Cardiac septum (tissue), 1 donor: ENCODE measurements around the gene LUZP1. TPM values are rescaled to one million over a fixed set of nuclear protein-coding genes. Genes with fewer than 3 reads are reported as not detected.
"Not testable (repeated sequence)": the region's sequence is repeated elsewhere in the genome, so short reads cannot be mapped to it uniquely, and the experiment has no call there.

Experiments used
- DNase-seq: peaks from one replicate; pipeline ENCODE4 v3.0.0-alpha.2; 2020; ENCODE audit warnings: low spot score
- intact Hi-C: fragments of 100-400 bp; cut with DNase I; formaldehyde crosslinking; loops from one replicate; pipeline ENCODE4 v1.14.0; 2022
- total RNA-seq: library from RNA; stranded (reverse); fragmentation: NEBNext Ultra II Directional; extraction: Animal tissue kit (Norgen Biotek cat#: 25700); gene quantifications from one replicate; pipeline ENCODE4 v1.2.1, GENCODE V29; 2021
- donor health status: DM: no; HTN: no; CAD: no.

Gene LUZP1
- total RNA-seq, 1 donor from 2014 or later = 46.5 TPM

DNA sequence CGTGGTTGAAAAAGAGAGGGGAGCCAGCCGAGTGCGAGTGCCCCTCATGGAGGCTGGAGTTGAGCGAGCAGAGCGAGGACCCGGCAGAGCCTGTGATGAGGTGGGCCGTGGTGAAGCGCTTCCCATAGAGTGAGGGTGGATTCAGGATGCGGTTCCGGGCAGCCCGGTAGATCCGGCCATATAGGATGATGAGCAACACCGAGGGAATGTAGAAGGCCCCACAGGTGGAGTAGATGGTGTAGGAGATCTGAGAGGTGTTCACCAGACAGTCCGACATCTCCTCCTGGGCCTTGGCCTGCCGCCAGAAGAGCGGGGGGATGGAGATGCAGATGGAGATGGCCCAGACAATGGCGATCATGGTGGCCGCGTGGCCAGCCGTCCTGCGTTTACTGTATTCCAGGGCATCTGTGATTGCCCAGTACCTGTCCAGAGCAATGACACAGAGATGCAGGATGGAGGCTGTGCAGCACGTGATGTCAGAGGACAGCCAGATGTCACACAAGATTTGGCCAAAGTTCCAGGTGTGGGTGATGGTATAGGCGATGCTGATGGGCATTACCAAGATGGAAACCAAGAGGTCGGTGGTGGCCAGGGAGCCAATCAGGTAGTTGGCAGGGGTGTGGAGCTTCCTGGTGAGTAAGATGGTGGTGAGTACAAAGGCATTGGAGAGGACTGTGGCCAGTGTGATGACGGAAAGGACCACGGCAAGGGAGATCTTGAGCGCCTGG is 24.9 kb upstream of the LUZP1 start:
- intact Hi-C loops = no loop called here
- no peak for DNase-seq

DNA sequence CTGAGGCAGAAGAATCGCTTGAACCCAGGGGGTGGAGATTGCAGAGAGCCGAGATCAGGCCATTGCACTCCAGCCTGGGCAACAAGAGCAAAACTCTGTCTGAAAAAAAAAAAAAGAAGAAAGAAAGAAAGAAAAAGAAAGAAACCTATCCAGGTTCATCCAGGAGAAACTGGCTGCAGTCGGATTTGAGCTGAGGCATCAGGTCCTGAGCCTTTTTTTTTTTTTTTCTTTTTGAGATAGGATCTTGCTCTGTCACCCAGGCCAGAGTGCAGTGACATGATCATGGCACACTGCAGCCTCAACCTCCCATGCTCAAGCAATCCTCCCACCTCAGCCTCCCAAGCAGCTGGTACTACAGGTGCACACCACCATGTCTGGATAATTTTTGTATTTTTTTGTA is 22.5 kb upstream of the LUZP1 start:
- intact Hi-C loops = no loop called here
- DNase-seq = no peak

DNA sequence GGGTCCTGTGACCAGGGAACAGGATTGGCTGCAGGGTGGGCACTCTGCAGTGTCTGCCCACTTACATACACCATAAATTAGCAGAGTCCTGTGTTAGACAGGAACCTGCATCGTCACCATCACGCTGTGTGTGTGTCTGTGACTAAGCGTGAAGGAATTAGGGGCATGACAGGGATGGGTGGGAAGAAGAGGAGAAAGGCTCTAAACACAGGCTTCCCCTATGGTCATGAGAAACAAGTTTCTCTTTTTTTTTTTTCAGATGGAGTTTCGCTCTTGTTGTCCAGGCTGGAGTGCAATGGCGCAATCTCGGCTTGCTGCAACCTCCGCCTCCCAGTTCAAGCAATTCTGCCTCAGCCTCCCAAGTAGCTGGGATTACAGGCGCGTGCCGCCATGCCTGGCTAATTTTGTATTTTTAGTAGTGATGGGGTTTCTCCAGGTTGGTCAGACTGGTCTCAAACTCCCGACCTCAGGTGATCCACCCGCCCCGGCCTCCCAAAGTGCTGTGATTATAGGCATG is 20.3 kb upstream of the LUZP1 start:
- intact Hi-C loops, DNase-seq: not testable (repeated sequence)

DNA sequence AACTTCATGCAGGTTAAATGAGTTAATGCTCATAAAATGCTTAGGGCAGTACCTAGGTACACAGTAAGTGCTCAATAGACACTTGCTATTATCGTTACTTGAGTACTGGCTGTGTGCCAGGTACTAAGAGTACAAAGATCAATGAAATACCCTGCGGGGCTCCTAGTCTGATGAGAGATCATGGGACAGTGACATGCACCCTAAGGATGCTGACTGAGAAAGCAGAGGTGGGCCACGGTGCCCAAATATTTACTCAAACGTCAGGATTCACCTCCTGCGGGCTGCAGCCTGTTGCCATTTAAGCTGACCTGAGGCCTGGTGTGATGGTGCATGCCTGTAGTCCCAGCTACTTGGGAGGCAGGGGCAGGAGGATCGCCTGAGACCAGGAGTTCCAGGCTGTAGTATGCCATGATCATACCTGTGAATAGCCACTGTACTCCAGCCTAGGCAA is 19.8 kb upstream of the LUZP1 start:
- intact Hi-C loops = no loop called here
- DNase-seq = no peak

DNA sequence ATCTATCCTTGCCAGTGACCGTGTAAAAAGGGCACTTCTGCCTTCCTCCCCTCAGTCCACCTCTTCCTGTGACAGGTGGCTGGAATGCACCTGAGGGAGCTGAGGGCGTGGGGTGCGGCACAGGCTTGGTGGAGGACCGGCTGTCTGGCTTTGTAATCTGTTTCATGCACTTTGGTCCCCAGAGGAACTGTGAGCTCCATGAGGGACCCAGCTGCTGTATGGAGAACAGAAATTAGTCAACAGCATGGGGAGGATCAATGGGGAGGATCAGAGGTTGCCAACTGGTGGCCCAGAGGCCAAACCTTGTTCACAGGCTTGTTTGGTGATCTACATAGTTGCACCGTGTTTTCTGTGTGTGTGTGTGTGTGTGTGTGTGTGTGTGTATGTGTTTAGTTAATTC is 19.0 kb upstream of the LUZP1 start:
- intact Hi-C loops = no loop called here
- no peak for DNase-seq

DNA sequence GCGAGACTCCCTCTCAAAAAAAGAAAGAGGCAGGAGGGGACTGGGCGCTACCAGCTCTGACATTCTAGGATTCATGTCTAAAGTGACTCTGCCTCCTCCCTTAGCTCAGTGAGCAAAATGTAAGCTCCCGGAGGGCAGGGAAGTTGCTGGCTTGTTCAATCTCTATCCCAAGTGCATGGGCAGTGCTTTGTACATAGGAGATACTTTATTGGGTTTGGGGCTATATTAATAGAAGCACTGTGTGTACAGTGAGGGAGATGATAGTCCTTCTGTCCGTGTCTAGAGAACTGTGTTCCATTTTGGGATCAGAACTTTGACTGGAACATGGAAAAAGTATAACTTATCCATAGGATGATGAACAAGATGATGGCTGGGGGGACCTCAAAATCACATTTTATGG is 16.7 kb upstream of the LUZP1 start:
- DNase-seq = no peak
- intact Hi-C loops = loop anchor here (2.0 kb wide), 1 partner anchor 209 kb away; no protein-coding TSS in a partner anchor

DNA sequence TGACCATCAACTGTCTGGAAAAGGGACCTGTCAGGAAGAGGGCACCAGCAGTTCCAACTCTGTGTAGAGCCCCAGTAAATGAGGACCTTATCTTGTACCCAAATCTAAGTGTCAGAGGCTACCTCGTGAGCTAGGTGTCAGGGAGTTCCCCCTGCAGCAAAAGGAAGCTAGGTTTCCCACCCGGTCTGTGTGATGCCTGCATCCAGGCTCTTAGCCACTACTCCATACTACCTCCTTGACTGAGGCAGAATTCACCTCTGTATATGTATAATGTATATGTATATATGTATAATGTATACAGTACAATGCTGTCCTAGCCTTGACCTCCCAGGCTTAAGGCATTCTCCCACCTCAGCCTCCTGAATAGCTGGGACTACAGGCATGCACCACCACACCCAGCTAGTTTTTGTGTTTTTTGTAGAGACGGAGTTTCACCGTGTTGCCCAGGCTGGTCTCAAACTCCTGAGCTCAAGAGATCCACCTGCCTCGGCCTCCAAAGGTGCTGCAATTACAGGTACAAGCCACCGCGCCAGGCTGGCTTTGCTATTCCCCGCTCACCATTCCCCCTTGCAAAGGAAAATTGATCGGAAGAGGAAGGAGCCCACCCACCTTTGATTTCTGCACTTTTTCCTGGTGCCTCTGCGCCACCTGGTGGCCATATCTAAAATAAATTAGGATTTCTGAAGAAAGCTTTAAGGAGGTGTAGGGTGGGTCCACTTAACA is 15.7 kb upstream of the LUZP1 start:
- intact Hi-C loops = loop anchor here (1.0 to 2.0 kb wide), 2 partner anchors 86 to 208 kb away; no protein-coding TSS in a partner anchor
- no peak for DNase-seq

DNA sequence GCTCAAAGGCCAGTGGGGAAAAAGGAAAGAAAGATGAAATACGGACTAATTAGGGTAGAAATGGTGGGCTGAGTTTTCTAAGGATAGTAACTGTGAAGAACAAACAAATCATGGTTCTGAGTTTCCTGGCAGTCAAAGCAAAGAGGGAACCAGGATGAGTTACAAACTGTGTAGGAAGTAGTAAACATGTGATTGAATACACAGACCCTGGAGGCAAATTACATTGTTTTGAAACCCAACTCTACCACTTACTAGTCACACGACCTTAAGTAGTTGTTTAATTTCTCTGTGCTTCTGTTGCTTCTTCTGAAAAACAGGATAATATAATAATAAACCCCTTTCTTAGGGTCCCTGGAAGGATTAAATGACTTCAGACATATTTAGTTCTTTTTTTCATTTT is 11.2 kb upstream of the LUZP1 start:
- intact Hi-C loops = no loop called here
- no peak for DNase-seq

DNA sequence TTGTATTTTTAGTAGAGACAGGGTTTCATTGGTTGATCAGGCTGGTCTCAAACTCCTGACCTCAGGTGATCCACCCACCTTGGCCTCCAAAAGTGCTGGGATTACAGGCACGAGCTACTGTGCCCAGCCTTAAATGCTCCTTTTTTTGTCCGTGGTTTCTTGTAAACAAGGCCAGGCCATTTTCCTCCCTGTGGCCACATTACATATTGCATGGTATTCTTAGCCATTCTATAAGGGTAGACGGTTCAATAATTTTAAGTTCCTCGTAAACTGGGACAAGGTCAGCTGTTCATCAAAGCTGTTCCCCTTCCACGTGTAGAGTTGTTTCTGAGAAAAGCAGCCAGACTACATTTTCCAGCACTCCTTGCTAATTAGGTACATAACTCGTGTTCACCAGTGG is 10.3 kb upstream of the LUZP1 start:
- intact Hi-C loops = no loop called here

DNA sequence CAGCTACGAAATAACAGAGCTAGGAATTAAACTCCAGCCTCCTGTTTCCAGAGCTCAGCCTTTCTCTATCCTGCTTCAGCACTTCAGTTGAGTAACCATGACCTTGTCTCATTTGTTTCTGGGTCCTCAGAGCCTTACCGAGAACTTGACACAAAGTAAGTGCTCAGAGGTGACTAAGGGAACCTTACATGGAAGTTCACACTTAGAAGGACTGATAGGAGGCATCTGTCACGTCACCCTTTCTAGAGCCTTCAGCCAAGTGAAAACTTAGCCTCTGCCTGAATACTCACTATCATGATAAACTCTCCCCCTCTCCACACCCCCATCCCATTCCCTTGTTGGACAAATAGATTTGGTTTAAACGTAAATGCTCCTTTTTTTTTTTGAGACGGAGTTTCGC is 9.8 kb upstream of the LUZP1 start:
- intact Hi-C loops = no loop called here
- DNase-seq = no peak

More for the DNA sequence above, 10.3 kb upstream of the LUZP1 start:
- DNase-seq = no peak

DNA sequence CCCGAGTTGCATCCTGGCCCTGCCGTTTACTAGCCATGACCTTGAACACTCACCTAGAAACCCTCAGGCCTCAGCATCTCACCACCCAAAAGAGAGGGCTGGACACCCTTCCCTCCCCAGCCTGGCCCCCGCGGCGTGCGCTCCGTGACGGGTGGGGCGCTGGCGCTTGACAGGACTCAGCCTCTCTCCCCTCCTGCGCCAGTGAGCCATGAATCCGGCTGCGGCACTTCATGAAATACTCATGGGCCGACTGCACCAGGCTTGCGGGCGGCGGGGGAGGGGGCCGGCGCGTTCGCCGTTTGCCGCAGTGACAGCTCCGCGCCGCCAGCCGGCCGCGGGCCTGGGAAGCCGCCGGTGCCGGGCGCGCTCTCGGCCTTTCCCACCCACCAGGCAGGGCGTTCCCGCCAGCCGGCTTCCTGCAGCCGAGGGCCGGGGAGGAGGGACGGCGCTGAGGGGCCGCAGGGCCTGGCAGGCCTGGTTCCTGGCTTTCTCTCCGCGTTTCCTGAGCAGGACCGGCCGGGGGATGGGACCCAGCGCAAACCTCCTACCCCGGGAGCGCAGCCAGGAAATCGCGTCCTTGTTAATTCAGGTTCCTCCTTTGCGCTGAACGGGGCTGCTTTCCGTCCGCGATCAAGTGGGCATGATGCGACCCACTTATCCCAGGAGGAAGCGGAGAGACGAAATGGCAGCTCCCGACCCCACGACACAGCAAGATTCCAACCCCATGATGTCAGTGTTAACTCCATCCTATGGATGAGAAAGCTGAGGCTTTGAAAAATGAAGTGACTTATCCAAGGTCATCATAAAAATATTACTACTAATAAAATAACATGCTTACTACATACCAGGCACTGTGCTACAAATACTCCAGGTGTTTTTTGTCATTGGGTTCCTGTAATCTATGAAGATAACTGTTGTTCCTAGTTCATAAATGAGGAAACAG is 9.1 kb upstream of the LUZP1 start:
- intact Hi-C loops = no loop called here
- DNase-seq = peak; percentile 92

DNA sequence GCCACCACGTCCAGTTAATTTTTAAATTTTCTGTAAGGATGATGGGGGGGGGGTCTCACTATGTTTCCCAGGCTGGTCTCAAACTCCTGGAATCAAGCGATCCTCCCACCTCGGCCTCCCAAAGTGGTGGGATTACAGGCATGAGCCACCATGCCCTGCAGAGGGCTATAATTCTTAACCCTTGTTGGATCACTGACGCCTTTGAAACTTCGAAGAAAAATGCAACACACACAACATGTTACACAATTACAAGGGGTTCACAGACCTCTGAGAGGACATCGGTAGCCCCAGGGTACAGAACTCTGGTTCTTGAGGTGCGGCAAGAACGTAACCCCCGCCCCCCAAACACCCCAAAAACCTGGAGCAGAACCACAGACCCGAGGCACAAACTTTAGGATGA is 8.4 kb upstream of the LUZP1 start:
- intact Hi-C loops = no loop called here

DNA sequence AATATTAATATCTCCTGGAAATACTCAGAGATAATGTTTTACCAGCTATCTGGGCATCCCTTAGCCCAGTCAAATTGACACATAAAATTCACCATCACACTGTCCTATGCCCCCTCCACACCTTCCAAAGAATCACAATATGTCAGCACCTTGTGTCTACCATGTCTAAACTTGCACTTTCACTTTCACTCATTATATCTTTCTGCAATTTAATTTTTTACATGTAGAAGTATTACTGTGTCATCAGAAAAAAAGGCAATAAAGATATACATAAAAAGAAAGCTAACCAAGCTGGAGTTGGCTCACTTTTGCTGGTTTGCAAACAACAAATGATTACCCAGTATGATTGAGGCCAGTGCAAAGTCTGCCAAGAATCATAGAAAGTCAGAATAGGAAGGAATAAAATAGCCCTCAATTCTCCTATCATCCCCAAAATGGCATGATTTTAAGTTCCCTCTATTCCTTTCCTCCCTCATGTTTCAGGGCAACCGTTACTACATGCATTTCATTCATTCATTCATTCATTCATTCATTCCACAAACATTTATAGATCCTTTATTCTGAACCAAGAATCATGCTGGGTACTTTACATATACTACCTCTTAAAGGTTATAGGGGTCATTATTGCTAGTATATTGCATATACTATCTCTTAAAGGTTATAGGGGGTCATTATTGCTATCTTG is 5.9 kb upstream of the LUZP1 start:
- intact Hi-C loops = no loop called here
- DNase-seq = no peak

More for the DNA sequence above, 8.4 kb upstream of the LUZP1 start:
- no peak for DNase-seq

DNA sequence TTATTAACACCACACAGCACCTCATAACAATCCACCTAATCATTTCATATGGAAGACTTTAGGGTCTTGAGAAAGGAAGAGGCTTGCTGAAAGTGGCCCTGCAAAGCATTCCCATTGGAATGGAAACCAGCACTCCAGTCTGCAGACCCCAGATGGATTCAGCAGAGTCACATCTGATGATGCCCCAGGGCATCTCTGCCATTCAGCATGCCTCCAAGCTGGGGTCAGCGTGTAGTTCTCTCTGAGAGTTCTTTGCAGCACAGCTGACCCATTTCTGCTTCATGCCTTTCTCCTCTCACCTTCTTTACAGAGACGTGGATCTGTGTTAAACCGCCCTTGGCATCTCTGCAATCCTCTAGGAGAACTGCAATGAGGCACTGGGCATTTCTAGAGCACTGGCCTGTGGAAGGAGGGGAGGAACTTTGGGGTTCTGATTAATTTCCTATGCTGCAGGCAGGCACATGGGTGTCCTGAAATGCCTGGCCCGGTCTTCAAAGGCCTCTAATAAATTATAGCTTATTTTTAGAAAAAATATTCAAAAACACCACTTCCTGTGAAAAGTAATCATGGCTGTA is 2.6 kb upstream of the LUZP1 start:
- DNase-seq = no peak
- intact Hi-C loops = no loop called here

DNA sequence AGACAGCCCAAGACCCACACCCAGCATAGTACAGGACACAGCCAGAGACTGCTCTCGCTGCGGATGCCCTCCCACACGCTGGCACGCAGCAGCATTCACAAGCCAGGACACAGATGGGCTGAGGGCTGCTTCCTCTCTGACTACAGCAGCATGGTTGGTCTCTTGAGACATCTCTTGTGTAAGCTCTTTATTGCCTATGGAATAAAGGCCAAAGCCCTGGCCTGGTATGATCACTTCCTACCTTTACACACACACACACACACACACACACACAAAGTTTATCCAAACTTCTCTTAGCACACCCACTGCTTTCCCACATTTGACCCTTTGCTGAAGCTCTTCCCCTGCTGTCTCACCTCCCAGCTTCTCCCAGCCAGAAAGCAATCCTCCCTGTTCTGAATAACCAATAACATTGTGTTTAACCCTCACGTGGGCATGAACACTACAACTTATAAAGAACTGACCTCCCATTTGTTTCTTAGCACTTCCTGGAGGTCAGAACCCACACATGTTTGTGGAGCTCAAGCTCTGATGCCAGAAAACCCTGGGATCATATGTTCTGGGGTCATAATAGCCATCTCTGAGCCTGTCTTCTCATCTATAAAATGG is 1.2 kb upstream of the LUZP1 start:
- DNase-seq = no peak
- intact Hi-C loops = loop anchor here (5.0 kb wide), 1 partner anchor 48 kb away; no protein-coding TSS in a partner anchor

DNA sequence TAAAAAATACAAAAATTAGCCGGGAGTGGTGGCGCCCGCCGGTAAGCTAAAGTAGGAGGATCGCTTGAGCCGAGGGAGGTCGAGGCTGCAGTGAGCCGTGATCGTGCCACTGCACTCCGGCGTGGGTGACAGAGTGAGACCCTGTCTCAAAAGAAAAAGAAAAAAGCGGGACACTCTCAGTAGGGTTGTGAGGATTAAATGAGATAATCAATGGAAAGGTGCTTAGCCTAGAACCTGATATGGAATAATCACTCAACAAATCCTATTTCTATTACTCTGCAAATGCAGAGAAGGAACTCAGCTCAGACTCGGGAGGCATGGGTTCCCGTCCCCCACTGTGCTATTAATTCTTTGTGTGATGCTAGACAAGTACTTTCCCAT is 529 bp upstream of the LUZP1 start:
- intact Hi-C loops = loop anchor here (5.0 kb wide), 1 partner anchor 47 kb away; no protein-coding TSS in a partner anchor
- no peak for DNase-seq

DNA sequence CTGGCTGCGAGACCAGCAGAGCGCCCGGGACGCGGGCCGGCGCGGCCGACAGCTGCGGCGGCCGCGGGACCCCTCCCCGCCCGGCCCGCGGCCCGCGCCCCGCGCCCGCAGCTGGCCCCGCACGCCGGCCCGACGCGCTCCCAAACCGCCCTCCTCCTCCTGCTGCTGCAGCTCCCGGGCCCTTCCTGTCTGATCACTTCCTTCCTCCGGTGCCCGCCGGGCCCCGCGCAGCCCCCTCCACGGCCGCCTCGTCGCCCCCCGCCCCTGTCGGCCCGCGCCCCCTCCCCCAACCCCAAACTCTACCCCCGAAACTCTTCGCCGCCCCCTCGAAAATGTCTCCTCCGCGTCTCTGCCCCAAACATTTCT is 594 bp downstream of the LUZP1 start:
- no peak for DNase-seq
- intact Hi-C loops = loop anchor here (5.0 kb wide), 1 partner anchor 46 kb away; no protein-coding TSS in a partner anchor

DNA sequence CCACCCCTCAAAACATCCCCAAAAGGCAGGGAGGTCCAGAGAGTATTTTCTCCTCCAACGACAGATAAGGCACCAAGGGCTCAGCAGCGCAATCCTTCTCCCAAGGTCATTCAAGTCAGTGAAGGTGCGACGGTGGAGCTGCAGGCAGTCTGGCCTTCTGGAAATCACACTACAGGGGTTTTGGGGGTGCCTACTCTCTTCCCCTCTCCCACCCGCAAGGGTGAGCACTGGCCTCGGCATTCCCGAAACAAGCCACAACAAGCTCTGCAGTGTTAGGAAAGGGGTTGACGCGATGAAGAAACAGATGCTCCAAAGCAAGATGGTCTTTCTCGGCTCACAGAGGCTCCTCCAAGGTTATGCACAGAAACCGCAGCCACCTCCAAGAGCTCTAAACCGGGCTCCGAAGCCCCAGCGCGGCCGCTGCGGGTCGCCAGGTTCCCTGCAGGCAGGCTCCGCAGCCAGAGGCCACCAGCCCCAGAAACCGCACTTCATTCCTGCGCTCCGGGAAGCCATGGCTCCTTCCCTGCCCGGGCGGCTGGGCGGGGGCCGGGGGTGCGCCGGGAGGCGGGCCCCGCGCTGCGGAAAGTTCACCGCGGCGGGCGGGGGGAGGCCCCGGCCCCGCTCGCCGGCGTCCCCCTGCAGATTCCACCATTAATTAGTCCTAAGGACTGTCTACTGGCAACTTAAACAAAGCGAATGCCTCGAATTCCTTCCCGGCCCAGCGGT is 1.1 kb downstream of the LUZP1 start:
- intact Hi-C loops = loop anchor here (5.0 kb wide), 1 partner anchor 45 kb away; no protein-coding TSS in a partner anchor
- DNase-seq = no peak
